HEK293 (cell line): ENCODE measurements around the gene KCNMA1.

Experiments used
- CTCF ChIA-PET: fragments of 350-600 bp; formaldehyde crosslinking; extraction: SDS; loops from one replicate; lab custom pipeline; 2021; ENCODE audit warnings: antibody characterized with exemption; lab: Yijun Ruan, JAX
- POLR2A ChIA-PET: fragments of 300-600 bp; formaldehyde crosslinking; extraction: SDS; loops from one replicate; lab custom pipeline; 2020; ENCODE audit warnings: antibody characterized with exemption, inconsistent platforms; lab: Yijun Ruan, JAX
- H3K27ac ChIP-seq: fragments of 200-500 bp; sonication (Bioruptor generic); 2 replicates; pipeline ENCODE4 v1.5.1; 2014; ENCODE audit warnings: low read depth, low read length, control low read depth, inconsistent platforms; ENCODE audit errors: extremely low read depth
- H3K36me3 ChIP-seq, 2 experiments: fragments of 200-500 bp in 1 of 2; sonication (Bioruptor generic) in 1 of 2; 1 replicate in 1 of 2; 2 replicates in 1 of 2; pipeline ENCODE4 v1.5.1; 2014 to 2017; ENCODE audit warnings: inconsistent platforms in 2 of 2, low read length in 2 of 2; ENCODE audit not compliant: control insufficient read depth in 2 of 2, insufficient read depth in 1 of 2
- H3K4me1 ChIP-seq: fragments of 200-500 bp; sonication (Bioruptor generic); 2 replicates; pipeline ENCODE4 v1.5.1; 2014; ENCODE audit warnings: mild to moderate bottlenecking, low read length, inconsistent platforms; ENCODE audit not compliant: control insufficient read depth, insufficient read depth
- H3K4me3 ChIP-seq: 2 replicates; pipeline ENCODE4 v1.5.1; 2011; ENCODE audit warnings: low read depth, mild to moderate bottlenecking, control low read depth, low read length, moderate library complexity
- H3K9me3 ChIP-seq: fragments of 200-500 bp; sonication (Bioruptor generic); 2 replicates; pipeline ENCODE4 v1.5.1; 2014; ENCODE audit warnings: low read depth, low read length, inconsistent platforms; ENCODE audit not compliant: control insufficient read depth, insufficient read depth
- AEBP2 ChIP-seq: fragments of 450-650 bp; formaldehyde crosslinking; IDR thresholded peaks from 2 replicates; pipeline ENCODE4 v1.5.1; 2016; ENCODE audit warnings: missing biosample characterization, missing genetic modification characterization, borderline replicate concordance
- FEZF1 ChIP-seq: fragments of 450-650 bp; formaldehyde crosslinking; IDR thresholded peaks from 2 replicates; pipeline ENCODE4 v1.5.1; 2016; ENCODE audit warnings: missing biosample characterization, missing genetic modification characterization
- PATZ1 ChIP-seq: fragments of 450-650 bp; formaldehyde crosslinking; IDR thresholded peaks from 2 replicates; pipeline ENCODE4 v1.5.1; 2016; ENCODE audit warnings: missing biosample characterization, missing genetic modification characterization
- TRIM28 ChIP-seq: IDR thresholded peaks from 2 replicates; pipeline ENCODE4 v1.6.1; 2011; ENCODE audit warnings: low read length, control low read depth, borderline replicate concordance
- YY2 ChIP-seq: fragments of 450-650 bp; formaldehyde crosslinking; IDR thresholded peaks from 2 replicates; pipeline ENCODE4 v1.5.1; 2016; ENCODE audit warnings: missing biosample characterization, missing genetic modification characterization
- ZBTB17 ChIP-seq: fragments of 450-650 bp; formaldehyde crosslinking; IDR thresholded peaks from 2 replicates; pipeline ENCODE4 v1.5.1; 2016; ENCODE audit warnings: missing biosample characterization, missing genetic modification characterization
- ZBTB44 ChIP-seq: fragments of 450-650 bp; IDR thresholded peaks from 2 replicates; pipeline ENCODE4 v1.5.1; 2018; ENCODE audit warnings: missing biosample characterization, mild to moderate bottlenecking, missing genetic modification characterization
- ZEB2 ChIP-seq: fragments of 450-650 bp; formaldehyde crosslinking; IDR thresholded peaks from 2 replicates; pipeline ENCODE4 v1.5.1; 2016; ENCODE audit warnings: missing biosample characterization, missing genetic modification characterization
- ZFHX2 ChIP-seq: fragments of 450-650 bp; formaldehyde crosslinking; conservative IDR thresholded peaks from 2 replicates; pipeline ENCODE4 v1.5.1; 2016; ENCODE audit warnings: missing biosample characterization, missing genetic modification characterization
- ZNF157 ChIP-seq: fragments of 450-650 bp; formaldehyde crosslinking; IDR thresholded peaks from 2 replicates; pipeline ENCODE4 v1.5.1; 2016; ENCODE audit warnings: missing biosample characterization, missing genetic modification characterization
- ZNF19 ChIP-seq: fragments of 450-650 bp; formaldehyde crosslinking; IDR thresholded peaks from 2 replicates; pipeline ENCODE4; 2016; ENCODE audit warnings: missing biosample characterization, missing genetic modification characterization, low read depth
- ZNF223 ChIP-seq: fragments of 450-650 bp; formaldehyde crosslinking; IDR thresholded peaks from 2 replicates; pipeline ENCODE4 v1.5.1; 2016; ENCODE audit warnings: missing biosample characterization, missing genetic modification characterization
- ZNF274 ChIP-seq, 2 experiments: fragments of 200-500 bp in 1 of 2; fragments of 450-650 bp in 1 of 2; sonication (Bioruptor generic) in 1 of 2; formaldehyde crosslinking in 1 of 2; IDR thresholded peaks; 2 replicates each; pipeline versions ENCODE4 v1.5.1 to v1.6.1; 2014 to 2016; ENCODE audit warnings: borderline replicate concordance in 1 of 2, inconsistent platforms in 1 of 2, low read length in 1 of 2, missing biosample characterization in 1 of 2, missing genetic modification characterization in 1 of 2
- ZNF302 ChIP-seq: fragments of 450-650 bp; formaldehyde crosslinking; IDR thresholded peaks from 2 replicates; pipeline ENCODE4 v1.5.1; 2016; ENCODE audit warnings: missing biosample characterization, missing genetic modification characterization, low read depth
- ZNF341 ChIP-seq: fragments of 450-650 bp; formaldehyde crosslinking; IDR thresholded peaks from 2 replicates; pipeline ENCODE4; 2016; ENCODE audit warnings: low read depth, missing biosample characterization, missing genetic modification characterization
- ZNF350 ChIP-seq: fragments of 450-650 bp; formaldehyde crosslinking; IDR thresholded peaks from 2 replicates; pipeline ENCODE4 v1.5.0; 2017; ENCODE audit warnings: missing biosample characterization, mild to moderate bottlenecking, missing genetic modification characterization
- ZNF37A ChIP-seq: fragments of 450-650 bp; IDR thresholded peaks from 2 replicates; pipeline ENCODE4 v1.5.1; 2018; ENCODE audit warnings: missing biosample characterization, missing genetic modification characterization
- ZNF391 ChIP-seq: fragments of 450-650 bp; formaldehyde crosslinking; IDR thresholded peaks from 2 replicates; pipeline ENCODE4 v1.5.1; 2016; ENCODE audit warnings: low read depth, missing biosample characterization, missing genetic modification characterization, borderline replicate concordance
- ZNF488 ChIP-seq: fragments of 450-650 bp; formaldehyde crosslinking; IDR thresholded peaks from 2 replicates; pipeline ENCODE4 v1.5.1; 2016; ENCODE audit warnings: missing biosample characterization, missing genetic modification characterization
- ZNF558 ChIP-seq: fragments of 450-650 bp; formaldehyde crosslinking; IDR thresholded peaks from 2 replicates; pipeline ENCODE4 v1.5.1; 2016; ENCODE audit warnings: missing biosample characterization, missing genetic modification characterization
- ZNF560 ChIP-seq: fragments of 450-650 bp; formaldehyde crosslinking; IDR thresholded peaks from 2 replicates; pipeline ENCODE4 v1.5.1; 2017; ENCODE audit warnings: missing biosample characterization, missing genetic modification characterization, borderline replicate concordance
- ZNF600 ChIP-seq: fragments of 450-650 bp; formaldehyde crosslinking; IDR thresholded peaks from 2 replicates; pipeline ENCODE4 v1.5.1; 2016; ENCODE audit warnings: missing biosample characterization, missing genetic modification characterization
- ZNF76 ChIP-seq: fragments of 450-650 bp; formaldehyde crosslinking; IDR thresholded peaks from 2 replicates; pipeline ENCODE4; 2016; ENCODE audit warnings: low read depth, missing biosample characterization, missing genetic modification characterization, borderline replicate concordance
- ZNF768 ChIP-seq: fragments of 450-650 bp; formaldehyde crosslinking; IDR thresholded peaks from 2 replicates; pipeline ENCODE4 v1.5.1; 2018; ENCODE audit warnings: missing biosample characterization, mild to moderate bottlenecking, missing genetic modification characterization
- ZNF837 ChIP-seq: fragments of 450-650 bp; formaldehyde crosslinking; IDR thresholded peaks from 2 replicates; pipeline ENCODE4 v1.5.1; 2016; ENCODE audit warnings: missing biosample characterization, missing genetic modification characterization
- ZSCAN18 ChIP-seq: fragments of 450-650 bp; formaldehyde crosslinking; IDR thresholded peaks from 2 replicates; pipeline ENCODE4 v1.5.1; 2016; ENCODE audit warnings: missing biosample characterization, missing genetic modification characterization
- ZSCAN5A ChIP-seq: fragments of 450-650 bp; formaldehyde crosslinking; IDR thresholded peaks from 2 replicates; pipeline ENCODE4 v1.5.1; 2016; ENCODE audit warnings: missing biosample characterization, missing genetic modification characterization

KCNMA1 gene

GRCh38 chr10:77678146-77678545, 40.5 kb upstream of the KCNMA1 start (continued):
- TF ChIP-seq ZNF391 (no peak), YY2 (tag by site-specific recombination) (no peak), ZNF302 (tag by site-specific recombination) (no peak), ZSCAN18 (tag by site-specific recombination) (no peak), ZNF560 (no peak), ZSCAN5A (tag by site-specific recombination) (no peak)

GRCh38 chr10:77675347-77675746, 37.7 kb upstream of the KCNMA1 start:
- H3K9me3 ChIP-seq = no peaks in the 10 kb centered on the region
- no peaks in the 10 kb centered on the region for H3K4me1 ChIP-seq
- TF ChIP-seq ZBTB44 = no peak
- no peak for TF ChIP-seq ZFHX2
- no peak for TF ChIP-seq ZNF19 (tag by site-specific recombination)
- no peak for TF ChIP-seq ZNF350
- no peak for TF ChIP-seq ZNF837 (tag by site-specific recombination)
- TF ChIP-seq ZNF274 (IDR thresholded peaks at IDR 0.05; ENCODE audit: low read length) = no peak
- no peak for TF ChIP-seq ZNF274 (tag by site-specific recombination; IDR thresholded peaks at IDR 0.05; ENCODE audit: borderline replicate concordance)
- TF ChIP-seq ZNF76 = no peak
- TF ChIP-seq ZEB2 (tag by site-specific recombination) = no peak
- no peak for TF ChIP-seq ZNF341
- ChIA-PET POLR2A (no interaction called here), CTCF (no interaction called here)
- no peak overlapping the region for H3K27ac ChIP-seq
- H3K4me3 ChIP-seq = no peak overlapping the region
- H3K36me3 ChIP-seq = no peaks in the 10 kb centered on the region

- CTCF ChIA-PET = interaction anchor here (0.6 kb wide), 1 partner anchor 509 kb away, joined by 3 read pairs; no protein-coding TSS in a partner anchor
- TF ChIP-seq ZBTB17 (tag by site-specific recombination) (no peak), ZNF768 (tag by site-specific recombination) (no peak), TRIM28 (no peak), ZNF223 (tag by site-specific recombination) (no peak), ZNF157 (tag by site-specific recombination) (no peak), ZNF558 (tag by site-specific recombination) (no peak), ZNF488 (tag by site-specific recombination) (no peak), ZNF37A (tag by site-specific recombination) (no peak), FEZF1 (tag by site-specific recombination) (no peak), PATZ1 (tag by site-specific recombination) (no peak), ZNF600 (tag by site-specific recombination) (no peak), AEBP2 (tag by site-specific recombination) (no peak)
Measured at GRCh38 chr10:77673515-77674140, 36.0 kb upstream of the KCNMA1 start.

More at GRCh38 chr10:77673515-77674140, 36.0 kb upstream of the KCNMA1 start:
- no peaks in the 10 kb centered on the region for H3K9me3 ChIP-seq
- H3K4me1 ChIP-seq = no peaks in the 10 kb centered on the region
- H3K36me3 ChIP-seq = no peaks in the 10 kb centered on the region
- H3K4me3 ChIP-seq = no peak overlapping the region
- no peak overlapping the region for H3K27ac ChIP-seq
- POLR2A ChIA-PET = no interaction called here
